ENCODE measurements around the gene PRRT1.

Gene PRRT1

GRCh38 chr6:32132110-32132509 is 19.6 kb downstream of the PRRT1 start:
- Histone ChIP-seq H3K36me3 (ENCODE audit: control insufficient read depth, insufficient read depth, low read length) (no peaks in the 10 kb centered on the region), H3K9me3 (ENCODE audit: control insufficient read depth, insufficient read depth, low read length) (no peaks in the 10 kb centered on the region), H3K27me3 (ENCODE audit: control insufficient read depth, insufficient read depth, low read length) (no peaks in the 10 kb centered on the region), H3K4me3 (ENCODE audit: low read length) (no peak overlapping the region), H3K27ac (ENCODE audit: low read length) (no peak overlapping the region), H3K4me1 (ENCODE audit: control insufficient read depth, insufficient read depth, low read length) (no peaks in the 10 kb centered on the region)
- DNase-seq (ENCODE audit: low read depth, low spot score), result no peak

GRCh38 chr6:32131439-32131948 is 20.2 kb downstream of the PRRT1 start:
- H3K27ac ChIP-seq (ENCODE audit: low read length), result no peak overlapping the region
- no peak for DNase-seq (ENCODE audit: low read depth, low spot score)

GRCh38 chr6:32129297-32130088 is 22.2 kb downstream of the PRRT1 start:
- Histone ChIP-seq H3K4me3 (ENCODE audit: low read length) (peak overlapping the region; percentile 91; the same call in 1 of the 2 replicates), H3K4me1 (ENCODE audit: control insufficient read depth, insufficient read depth, low read length) (no peaks in the 10 kb centered on the region), H3K27me3 (ENCODE audit: control insufficient read depth, insufficient read depth, low read length) (no peaks in the 10 kb centered on the region), H3K36me3 (ENCODE audit: control insufficient read depth, insufficient read depth, low read length) (no peaks in the 10 kb centered on the region), H3K9me3 (ENCODE audit: control insufficient read depth, insufficient read depth, low read length) (no peaks in the 10 kb centered on the region), H3K27ac (ENCODE audit: low read length) (no peak overlapping the region)
- WGBS (ENCODE audit: insufficient coverage, insufficient read length), result no CpG with 5 or more reads among the region's 22 CpGs
- no peak for DNase-seq (ENCODE audit: low read depth, low spot score)

More at GRCh38 chr6:32131439-32131948, 20.2 kb downstream of the PRRT1 start:
- no peak overlapping the region for H3K4me3 ChIP-seq (ENCODE audit: low read length)
- no CpG with 5 or more reads among the region's 14 CpGs for WGBS (ENCODE audit: insufficient coverage, insufficient read length)
- no peaks in the 10 kb centered on the region for H3K36me3 ChIP-seq (ENCODE audit: control insufficient read depth, insufficient read depth, low read length)
- H3K9me3 ChIP-seq (ENCODE audit: control insufficient read depth, insufficient read depth, low read length), result no peaks in the 10 kb centered on the region
- H3K27me3 ChIP-seq (ENCODE audit: control insufficient read depth, insufficient read depth, low read length), result no peaks in the 10 kb centered on the region
- no peaks in the 10 kb centered on the region for H3K4me1 ChIP-seq (ENCODE audit: control insufficient read depth, insufficient read depth, low read length)

GRCh38 chr6:32128751-32129296 is 22.9 kb downstream of the PRRT1 start:
- WGBS (ENCODE audit: insufficient coverage, insufficient read length), result no CpG with 5 or more reads among the region's 13 CpGs
- no peak overlapping the region for H3K27ac ChIP-seq (ENCODE audit: low read length)
- no peaks in the 10 kb centered on the region for H3K27me3 ChIP-seq (ENCODE audit: control insufficient read depth, insufficient read depth, low read length)
- H3K4me1 ChIP-seq (ENCODE audit: control insufficient read depth, insufficient read depth, low read length), result no peaks in the 10 kb centered on the region
- H3K36me3 ChIP-seq (ENCODE audit: control insufficient read depth, insufficient read depth, low read length), result no peaks in the 10 kb centered on the region
- DNase-seq (ENCODE audit: low read depth, low spot score), result no peak
- H3K4me3 ChIP-seq (ENCODE audit: low read length), result no peak overlapping the region
- H3K9me3 ChIP-seq (ENCODE audit: control insufficient read depth, insufficient read depth, low read length), result no peaks in the 10 kb centered on the region

- H3K36me3 ChIP-seq (ENCODE audit: control insufficient read depth, insufficient read depth, low read length), result no peaks in the 10 kb centered on the region
- H3K4me1 ChIP-seq (ENCODE audit: control insufficient read depth, insufficient read depth, low read length), result no peaks in the 10 kb centered on the region
- DNase-seq (ENCODE audit: low read depth, low spot score), result peak; percentile 97
- no peak within 1 kb of the TSS for H3K27ac ChIP-seq (ENCODE audit: low read length)
- H3K9me3 ChIP-seq (ENCODE audit: control insufficient read depth, insufficient read depth, low read length), result no peaks in the 10 kb centered on the region
- no peaks in the 10 kb centered on the region for H3K27me3 ChIP-seq (ENCODE audit: control insufficient read depth, insufficient read depth, low read length)
- no CpG with 5 or more reads among the region's 44 CpGs for WGBS (ENCODE audit: insufficient coverage, insufficient read length)
- peak within 1 kb of the TSS; percentile 95 for H3K4me3 ChIP-seq (ENCODE audit: low read length)
These were observed 23.8 kb downstream of the PRRT1 start, which contains the start of gene ATF6B for GRCh38 chr6:32127717-32128592. Gene ATF6B, minus strand, starts transcription at chr6:32128246. Its CDS starts 39 bp downstream, at chr6:32128207.

- Histone ChIP-seq H3K27me3 (ENCODE audit: control insufficient read depth, insufficient read depth, low read length) (no peaks in the 10 kb centered on the region), H3K9me3 (ENCODE audit: control insufficient read depth, insufficient read depth, low read length) (no peaks in the 10 kb centered on the region), H3K36me3 (ENCODE audit: control insufficient read depth, insufficient read depth, low read length) (no peaks in the 10 kb centered on the region), H3K27ac (ENCODE audit: low read length) (no peak overlapping the region), H3K4me1 (ENCODE audit: control insufficient read depth, insufficient read depth, low read length) (no peaks in the 10 kb centered on the region), H3K4me3 (ENCODE audit: low read length) (peak overlapping the region; percentile 95; the same call in 1 of the 2 replicates)
- WGBS (ENCODE audit: insufficient coverage, insufficient read length), result no CpG with 5 or more reads among the region's 9 CpGs
- DNase-seq (ENCODE audit: low read depth, low spot score), result no peak
These were observed 24.4 kb downstream of the PRRT1 start for GRCh38 chr6:32127409-32127716.

GRCh38 chr6:32126880-32127279 is 24.9 kb downstream of the PRRT1 start:
- H3K27ac ChIP-seq (ENCODE audit: low read length), result no peak overlapping the region
- no peaks in the 10 kb centered on the region for H3K36me3 ChIP-seq (ENCODE audit: control insufficient read depth, insufficient read depth, low read length)
- WGBS (ENCODE audit: insufficient coverage, insufficient read length), result no CpG with 5 or more reads among the region's 8 CpGs
- no peaks in the 10 kb centered on the region for H3K4me1 ChIP-seq (ENCODE audit: control insufficient read depth, insufficient read depth, low read length)
- H3K9me3 ChIP-seq (ENCODE audit: control insufficient read depth, insufficient read depth, low read length), result no peaks in the 10 kb centered on the region
- H3K27me3 ChIP-seq (ENCODE audit: control insufficient read depth, insufficient read depth, low read length), result no peaks in the 10 kb centered on the region
- no peak for DNase-seq (ENCODE audit: low read depth, low spot score)
- no peak overlapping the region for H3K4me3 ChIP-seq (ENCODE audit: low read length)

- Histone ChIP-seq H3K9me3 (ENCODE audit: control insufficient read depth, insufficient read depth, low read length) (no peaks in the 10 kb centered on the region), H3K36me3 (ENCODE audit: control insufficient read depth, insufficient read depth, low read length) (peaks cover 5% of the 10 kb centered on the region; the same call in 1 of the 2 replicates), H3K4me3 (ENCODE audit: low read length) (no peak overlapping the region), H3K4me1 (ENCODE audit: control insufficient read depth, insufficient read depth, low read length) (no peaks in the 10 kb centered on the region), H3K27me3 (ENCODE audit: control insufficient read depth, insufficient read depth, low read length) (no peaks in the 10 kb centered on the region), H3K27ac (ENCODE audit: low read length) (no peak overlapping the region)
- WGBS (ENCODE audit: insufficient coverage, insufficient read length), result no CpG with 5 or more reads among the region's 4 CpGs
- DNase-seq (ENCODE audit: low read depth, low spot score), result no peak
These were observed 28.1 kb downstream of the PRRT1 start for GRCh38 chr6:32123681-32124080.

GRCh38 chr6:32120573-32121059 is 31.1 kb downstream of the PRRT1 start:
- peaks cover 10% of the 10 kb centered on the region; the same call in 1 of the 2 replicates for H3K36me3 ChIP-seq (ENCODE audit: control insufficient read depth, insufficient read depth, low read length)
- H3K4me3 ChIP-seq (ENCODE audit: low read length), result no peak overlapping the region
- H3K9me3 ChIP-seq (ENCODE audit: control insufficient read depth, insufficient read depth, low read length), result no peaks in the 10 kb centered on the region
- DNase-seq (ENCODE audit: low read depth, low spot score), result no peak
- no CpG with 5 or more reads among the region's 12 CpGs for WGBS (ENCODE audit: insufficient coverage, insufficient read length)
- H3K27ac ChIP-seq (ENCODE audit: low read length), result no peak overlapping the region
- no peaks in the 10 kb centered on the region for H3K4me1 ChIP-seq (ENCODE audit: control insufficient read depth, insufficient read depth, low read length)
- no peaks in the 10 kb centered on the region for H3K27me3 ChIP-seq (ENCODE audit: control insufficient read depth, insufficient read depth, low read length)
